GM12891 (cell line): ENCODE results near the gene MBD5.

Experiments
- DNase-seq: peaks from one replicate; pipeline ENCODE4 v3.0.0; 2011; ENCODE audit warnings: low spot score; ENCODE audit not compliant: insufficient read length
- FAIRE-seq: peaks from 2 replicates; lab custom pipeline; 2011; peaks lifted over from hg19 to GRCh38; lab: Jason Lieb, UNC
- PAX5 ChIP-seq: IDR thresholded peaks from 2 replicates; pipeline ENCODE4 v1.6.1; 2011; ENCODE audit warnings: low read length, moderate library complexity, mild to moderate bottlenecking; ENCODE audit not compliant: insufficient read depth, severe bottlenecking
- POLR2A ChIP-seq: IDR thresholded peaks from 2 replicates; pipeline ENCODE4 v1.6.1; 2011; ENCODE audit warnings: low read depth, low read length, control low read depth
- POLR2AphosphoS5 ChIP-seq: IDR thresholded peaks from 2 replicates; pipeline ENCODE4 v1.6.1; 2011; ENCODE audit warnings: low read depth, low read length, control low read depth
- POU2F2 ChIP-seq: IDR thresholded peaks from 2 replicates; pipeline ENCODE4 v1.6.1; 2011; ENCODE audit warnings: low read depth, mild to moderate bottlenecking, control low read depth, low read length, moderate library complexity
- SPI1 ChIP-seq: IDR thresholded peaks from 2 replicates; pipeline ENCODE4 v1.6.1; 2011; ENCODE audit warnings: low read depth, low read length, control low read depth
- TAF1 ChIP-seq: IDR thresholded peaks from 2 replicates; pipeline ENCODE4 v1.6.1; 2011; ENCODE audit warnings: low read depth, low read length, control low read depth

The MBD5 gene

DNA sequence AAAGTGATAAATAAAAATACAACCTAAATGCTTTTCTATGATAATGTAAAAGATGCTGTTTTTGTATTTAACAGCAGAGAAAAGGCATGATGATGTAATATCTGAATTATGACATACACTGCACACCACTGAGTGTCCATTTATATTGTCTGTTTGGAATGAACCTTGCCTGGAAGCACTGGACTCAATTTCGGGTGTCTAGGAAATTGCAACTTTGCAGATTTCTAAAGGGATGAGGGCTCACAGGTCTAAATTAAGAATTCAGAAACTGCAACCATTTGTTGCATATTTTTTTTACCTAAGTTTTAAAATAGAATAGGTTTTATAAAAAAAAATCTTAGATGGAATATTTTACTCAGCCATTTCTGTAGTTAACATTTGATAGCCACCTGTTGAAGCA, 492.5 kb downstream of the MBD5 start:
- FAIRE-seq (no peak), DNase-seq (no peak)
- TF ChIP-seq PAX5 = no peak
- TF ChIP-seq POU2F2 = no peak
- no peak for TF ChIP-seq TAF1
- TF ChIP-seq POLR2AphosphoS5 = no peak
- no peak for TF ChIP-seq POLR2A
- no peak for TF ChIP-seq SPI1

DNA sequence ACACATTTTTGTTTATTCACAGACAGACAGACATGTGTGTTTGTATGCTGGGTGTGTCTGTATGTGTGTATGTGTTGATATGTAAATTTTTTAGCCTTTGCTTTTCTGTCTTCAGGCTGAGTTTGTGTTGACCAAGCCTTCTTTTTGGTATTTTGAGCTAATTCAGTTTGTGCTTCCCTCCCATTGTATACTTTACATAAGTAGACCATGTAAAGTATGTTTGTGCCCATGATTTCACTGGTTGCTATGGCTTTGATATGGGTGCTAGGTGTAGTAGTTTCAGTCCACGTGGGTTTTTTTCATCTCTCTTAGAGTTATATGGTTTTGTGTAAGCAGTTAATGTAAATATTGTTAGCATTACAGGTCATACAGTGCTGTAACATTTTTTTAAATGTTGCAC, 494.2 kb downstream of the MBD5 start:
- DNase-seq = no peak
- no peak for FAIRE-seq
- TF ChIP-seq POLR2A = no peak
- TF ChIP-seq TAF1 = no peak
- no peak for TF ChIP-seq POLR2AphosphoS5
- TF ChIP-seq PAX5 = no peak
- no peak for TF ChIP-seq POU2F2
- no peak for TF ChIP-seq SPI1

DNA sequence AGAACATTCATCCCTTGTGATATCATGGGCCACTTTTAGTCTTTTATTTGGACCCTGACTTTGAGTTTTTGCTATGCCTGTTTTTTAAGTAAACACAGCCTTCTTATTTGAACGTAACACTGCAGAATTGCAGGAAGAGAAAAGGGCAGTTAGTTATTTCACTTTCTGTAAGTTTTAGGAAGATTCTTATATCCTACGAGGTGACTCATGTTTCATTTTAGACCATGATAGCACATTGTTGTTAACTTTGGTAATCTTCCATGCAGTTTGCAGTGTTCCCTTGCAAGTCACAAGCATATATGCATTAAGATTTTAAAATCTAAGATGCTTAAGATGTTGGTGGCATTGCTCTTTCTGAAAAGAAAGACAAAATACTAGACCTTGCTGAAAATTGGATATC, 495.1 kb downstream of the MBD5 start:
- TF ChIP-seq TAF1 (no peak), PAX5 (no peak), POLR2A (no peak), POU2F2 (no peak), SPI1 (no peak), POLR2AphosphoS5 (no peak)
- no peak for FAIRE-seq

DNA sequence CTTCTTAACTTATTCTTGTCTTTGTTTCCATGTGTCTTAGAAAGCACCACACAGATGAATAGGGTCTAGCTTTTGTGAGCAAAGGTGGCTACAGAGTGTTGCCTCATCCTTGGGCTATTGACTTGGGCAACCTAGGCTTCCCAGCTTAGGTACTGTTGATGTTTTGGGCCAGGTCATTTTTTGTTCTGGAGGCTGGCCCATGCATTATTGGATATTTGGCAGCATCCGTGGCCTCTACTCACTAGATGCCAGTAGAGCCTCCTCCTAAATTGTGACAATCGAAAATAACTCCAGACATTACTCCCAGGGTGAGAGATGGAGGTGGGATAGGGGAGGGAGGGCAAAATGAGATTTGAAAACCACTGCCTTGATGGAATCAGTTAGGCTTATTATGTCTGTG, 496.4 kb downstream of the MBD5 start:
- no peak for FAIRE-seq
- TF ChIP-seq SPI1 (no peak), POU2F2 (no peak), POLR2AphosphoS5 (no peak), POLR2A (no peak), TAF1 (no peak), PAX5 (no peak)
- DNase-seq = no peak

More for the DNA sequence above, 495.1 kb downstream of the MBD5 start:
- no peak for DNase-seq

DNA sequence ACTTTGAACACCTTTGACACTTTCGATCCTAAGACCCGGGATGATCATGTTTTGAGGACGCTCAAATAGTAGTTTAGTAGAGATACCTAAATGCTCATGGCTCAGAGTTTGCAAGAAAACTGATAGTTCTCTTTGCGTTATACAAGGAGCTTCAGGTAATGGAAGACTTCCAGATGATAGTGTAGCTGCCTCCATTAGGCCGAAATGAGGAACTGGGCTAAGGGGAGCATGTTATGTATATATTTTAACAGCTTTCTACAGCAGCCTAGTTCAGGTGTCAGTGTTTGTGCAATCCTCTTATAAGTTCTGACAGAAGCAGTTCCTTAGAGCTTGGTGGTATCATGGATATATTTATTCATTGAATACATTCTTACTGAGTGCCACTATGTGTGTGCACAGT, 496.9 kb downstream of the MBD5 start:
- TF ChIP-seq POU2F2 = no peak
- peak; percentile 25; the same call in 1 of the 2 replicates for TF ChIP-seq SPI1
- DNase-seq = no peak
- no peak for FAIRE-seq

DNA sequence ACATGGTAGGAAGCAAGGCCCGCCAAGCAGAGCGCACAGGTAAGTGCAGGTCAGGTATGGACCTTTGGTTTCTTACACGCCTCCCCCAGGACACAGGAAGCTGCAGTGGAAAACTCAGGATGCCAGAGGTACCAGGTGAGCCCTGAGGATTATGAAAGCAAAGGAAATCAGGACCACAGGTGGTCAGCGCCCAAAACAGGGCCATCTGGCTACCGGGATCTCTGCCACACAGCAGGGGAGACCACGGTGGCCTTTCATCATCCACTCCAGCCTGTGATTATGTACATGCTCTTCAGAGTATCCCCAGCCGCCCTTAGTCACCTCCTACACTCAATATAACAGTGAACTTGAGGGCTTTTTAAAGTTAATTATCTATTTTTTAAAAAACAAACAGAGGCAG, 498.1 kb downstream of the MBD5 start:
- FAIRE-seq = no peak
- TF ChIP-seq TAF1 = no peak
- TF ChIP-seq SPI1 = no peak
- no peak for TF ChIP-seq POLR2A
- TF ChIP-seq POU2F2 = no peak
- TF ChIP-seq POLR2AphosphoS5 = no peak
- no peak for TF ChIP-seq PAX5
- no peak for DNase-seq

DNA sequence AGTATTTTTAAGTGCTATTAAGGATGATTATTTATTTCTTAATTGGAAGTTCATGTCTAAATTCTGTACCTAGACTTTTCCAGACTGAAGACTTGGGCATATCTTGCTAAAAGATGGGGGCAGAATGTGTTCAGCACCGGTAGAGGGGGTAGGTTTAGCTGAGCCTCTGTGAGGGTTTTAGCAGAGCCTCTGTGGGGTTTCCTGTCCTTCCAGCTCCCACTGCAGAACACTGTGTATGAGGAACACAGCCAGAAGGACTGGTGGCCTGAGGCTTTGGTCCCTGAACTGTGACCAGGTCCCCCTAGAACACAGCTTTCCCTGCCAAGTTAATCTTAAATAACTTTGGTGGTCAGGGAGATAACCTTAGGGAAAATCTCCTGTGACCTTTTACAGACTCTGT, 500.3 kb downstream of the MBD5 start:
- DNase-seq (no peak), FAIRE-seq (no peak)
- no peak for TF ChIP-seq TAF1
- TF ChIP-seq POLR2AphosphoS5 = no peak
- no peak for TF ChIP-seq PAX5
- no peak for TF ChIP-seq SPI1
- no peak for TF ChIP-seq POU2F2
- TF ChIP-seq POLR2A = no peak

DNA sequence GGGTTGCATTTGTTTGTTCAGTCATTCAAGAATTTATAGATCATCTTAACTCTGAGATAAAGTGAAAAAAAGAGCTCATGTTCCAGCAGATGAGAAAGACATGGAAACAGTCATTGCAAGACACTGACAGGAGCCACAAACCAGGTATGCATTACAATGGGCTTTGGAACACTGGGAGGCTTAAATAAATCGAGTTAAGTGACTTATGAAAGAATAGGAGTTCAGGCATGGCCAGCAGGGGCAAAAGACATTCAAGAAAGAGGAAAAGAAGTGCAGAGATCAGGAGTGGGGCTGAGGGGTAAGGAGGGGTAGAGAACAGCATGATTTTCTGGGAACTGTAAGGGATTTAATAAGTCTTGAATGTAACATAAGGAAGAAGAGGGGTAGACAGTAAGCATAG, 502.4 kb downstream of the MBD5 start:
- FAIRE-seq (no peak), DNase-seq (no peak)
- TF ChIP-seq POLR2A = no peak
- TF ChIP-seq POLR2AphosphoS5 = no peak
- no peak for TF ChIP-seq POU2F2
- TF ChIP-seq PAX5 = no peak
- no peak for TF ChIP-seq SPI1
- TF ChIP-seq TAF1 = no peak

DNA sequence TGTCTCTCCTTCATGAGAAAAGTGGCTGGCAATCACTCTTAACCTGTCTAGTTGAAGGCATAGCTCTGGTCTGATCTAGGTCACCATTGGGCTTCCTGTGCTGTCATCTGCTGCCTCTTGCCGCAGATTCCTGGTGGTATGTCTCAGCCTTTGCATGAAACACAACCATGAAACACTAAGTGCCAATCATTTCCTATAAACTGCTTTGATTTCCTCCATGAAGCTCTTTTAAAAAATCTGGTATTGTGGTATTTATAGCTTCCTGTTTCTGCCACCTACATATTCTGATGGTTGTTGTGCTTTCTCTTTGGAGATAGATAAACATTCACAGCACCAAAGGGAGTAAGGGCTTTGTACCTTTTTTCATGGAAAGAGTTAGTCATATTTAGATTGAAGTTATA, 503.6 kb downstream of the MBD5 start:
- FAIRE-seq (no peak), DNase-seq (no peak)
- no peak for TF ChIP-seq PAX5
- TF ChIP-seq TAF1 = no peak
- TF ChIP-seq POLR2A = no peak
- no peak for TF ChIP-seq POLR2AphosphoS5
- TF ChIP-seq SPI1 = no peak
- TF ChIP-seq POU2F2 = no peak

DNA sequence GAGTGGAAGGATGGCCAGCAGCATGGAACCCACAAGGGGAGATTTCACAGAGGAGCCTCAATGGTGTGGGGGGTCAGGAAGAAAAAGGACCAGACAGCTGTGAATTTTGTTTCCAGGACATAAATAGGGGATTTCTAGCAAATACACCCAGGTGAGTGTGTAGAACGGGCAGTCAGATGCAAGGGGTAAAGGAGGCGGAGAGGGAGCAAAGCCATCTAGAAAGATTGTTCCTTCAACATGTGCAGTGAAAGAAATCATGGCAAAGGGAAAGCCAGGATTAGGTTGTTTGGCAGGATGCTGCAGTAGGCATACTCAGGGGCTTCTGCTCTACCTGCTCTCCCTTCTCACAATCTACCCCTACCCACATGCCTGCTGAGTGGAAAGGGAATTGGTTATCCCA, 504.2 kb downstream of the MBD5 start:
- FAIRE-seq (no peak), DNase-seq (no peak)
- TF ChIP-seq PAX5 (no peak), POLR2AphosphoS5 (no peak), SPI1 (no peak), POU2F2 (no peak), TAF1 (no peak), POLR2A (no peak)
